H1 (cell line): ENCODE results near the gene SLC1A3. TPM values are rescaled to one million over a fixed set of nuclear protein-coding genes. Genes with fewer than 3 reads are reported as not detected.

Experiments
- CTCF ChIA-PET: fragments of 300-600 bp; sonication (Branson Sonifier 250); formaldehyde crosslinking; loops from one replicate; lab custom pipeline; 2021; ENCODE audit not compliant: partially characterized antibody; lab: Charles Lee
- POLR2A ChIA-PET: fragments of 300-600 bp; sonication (Branson Sonifier 250); formaldehyde crosslinking; loops from one replicate; lab custom pipeline; 2021; ENCODE audit warnings: inconsistent platforms; ENCODE audit not compliant: partially characterized antibody; lab: Charles Lee
- DNase-seq, 2 experiments: peaks; one replicate each; pipeline versions ENCODE4 v3.0.0 to v3.0.0-alpha.2; 2010 to 2022; ENCODE audit warnings: low spot score in 2 of 2, low read depth in 1 of 2, mixed read lengths in 1 of 2
- FAIRE-seq: peaks from 2 replicates; lab custom pipeline; 2011; peaks lifted over from hg19 to GRCh38; lab: Jason Lieb, UNC
- H2AFZ ChIP-seq: 2 replicates; pipeline ENCODE4 v1.8.1; 2012; ENCODE audit warnings: low read length, inconsistent platforms
- H2AK5ac ChIP-seq: 2 replicates; pipeline ENCODE4 v1.6.1; 2013; ENCODE audit warnings: low read depth, low read length
- H2BK120ac ChIP-seq: replicated peaks from 2 replicates; pipeline ENCODE3; 2013; ENCODE audit warnings: low read depth, low read length, inconsistent platforms
- H2BK12ac ChIP-seq: 2 replicates; pipeline ENCODE4 v1.6.1; 2013; ENCODE audit warnings: low read depth, low read length
- H2BK15ac ChIP-seq: 2 replicates; pipeline ENCODE4 v1.6.1; 2013; ENCODE audit warnings: low read length
- H2BK20ac ChIP-seq: 2 replicates; pipeline ENCODE4 v1.6.1; 2013; ENCODE audit warnings: low read length
- H2BK5ac ChIP-seq: 2 replicates; pipeline ENCODE4 v1.6.1; 2013; ENCODE audit warnings: low read depth, low read length
- H3K14ac ChIP-seq: 2 replicates; pipeline ENCODE4 v1.6.1; 2013; ENCODE audit warnings: inconsistent platforms; ENCODE audit not compliant: insufficient read length
- H3K18ac ChIP-seq: 2 replicates; pipeline ENCODE4 v1.6.1; 2013; ENCODE audit warnings: low read length; ENCODE audit errors: extremely low read depth
- H3K23ac ChIP-seq: 2 replicates; pipeline ENCODE4 v1.6.1; 2013; ENCODE audit warnings: inconsistent platforms; ENCODE audit not compliant: insufficient read length
- H3K23me2 ChIP-seq: 2 replicates; pipeline ENCODE4 v1.6.1; 2013; ENCODE audit warnings: low read depth, low read length
- H3K27ac ChIP-seq: 2 replicates; pipeline ENCODE4 v1.6.1; 2011; ENCODE audit warnings: low read depth, low read length, inconsistent platforms
- H3K27me3 ChIP-seq, 4 experiments: replicated peaks in 1 of 4; 1 replicate in 1 of 4; 2 replicates in 3 of 4; pipeline versions ENCODE4 v1.6.1 to v1.8.1; 2011 to 2013; ENCODE audit warnings: low read length in 3 of 4, mild to moderate bottlenecking in 3 of 4, inconsistent platforms in 2 of 4, mixed read lengths in 2 of 4, moderate library complexity in 1 of 4; ENCODE audit not compliant: control insufficient read depth in 3 of 4, insufficient read depth in 3 of 4; ENCODE audit errors: extremely low read depth in 1 of 4
- H3K36me3 ChIP-seq, 4 experiments: 2 replicates each; pipeline versions ENCODE4 v1.6.1 to v1.8.1; 2011 to 2013; ENCODE audit warnings: mild to moderate bottlenecking in 4 of 4, low read length in 3 of 4, moderate library complexity in 2 of 4, control low read depth in 1 of 4, inconsistent platforms in 1 of 4; ENCODE audit not compliant: insufficient read depth in 4 of 4, control insufficient read depth in 2 of 4
- H3K4ac ChIP-seq: replicated peaks from 2 replicates; pipeline ENCODE3; 2013; ENCODE audit warnings: low read length, low read depth, mixed read lengths, inconsistent platforms; ENCODE audit not compliant: insufficient read length
- H3K4me1 ChIP-seq, 4 experiments: replicated peaks in 1 of 4; 1 replicate in 1 of 4; 2 replicates in 3 of 4; pipeline versions ENCODE4 v1.6.1 to v1.8.1; 2011 to 2013; ENCODE audit warnings: low read length in 3 of 4, inconsistent platforms in 2 of 4, mixed read lengths in 1 of 4; ENCODE audit not compliant: insufficient read depth in 4 of 4, control insufficient read depth in 3 of 4
- H3K4me2 ChIP-seq, 2 experiments: 2 replicates each; pipeline versions ENCODE4 v1.6.1 to v1.8.1; 2011 to 2013; ENCODE audit warnings: low read depth in 2 of 2, low read length in 2 of 2, control low read depth in 1 of 2, inconsistent platforms in 1 of 2, mild to moderate bottlenecking in 1 of 2; ENCODE audit not compliant: insufficient read depth in 1 of 2
- H3K4me3 ChIP-seq, 4 experiments: fragments of 200-600, 300-600 bp in 1 of 4; sonication (generic), shearing (Covaris generic), sonication (Bioruptor Twin) in 1 of 4; 2 replicates each; pipeline versions ENCODE4 v1.5.1 to v1.8.1; 2011 to 2016; ENCODE audit warnings: low read length in 4 of 4, low read depth in 3 of 4, control low read depth in 2 of 4, inconsistent platforms in 2 of 4, mild to moderate bottlenecking in 2 of 4, mixed read lengths in 1 of 4, moderate library complexity in 1 of 4; ENCODE audit not compliant: insufficient read depth in 2 of 4; ENCODE audit errors: extremely low read depth in 1 of 4
- H3K56ac ChIP-seq: replicated peaks from 2 replicates; pipeline ENCODE3; 2013; ENCODE audit warnings: low read depth, mild to moderate bottlenecking, mixed read lengths, low read length, inconsistent platforms; ENCODE audit not compliant: insufficient read length
- H3K79me1 ChIP-seq: 2 replicates; pipeline ENCODE4 v1.6.1; 2013; ENCODE audit warnings: low read depth, low read length, control low read depth
- H3K79me2 ChIP-seq, 2 experiments: 2 replicates each; pipeline versions ENCODE4 v1.6.1 to v1.8.1; 2012 to 2013; ENCODE audit warnings: low read length in 2 of 2, mild to moderate bottlenecking in 2 of 2, inconsistent platforms in 1 of 2; ENCODE audit not compliant: insufficient read depth in 2 of 2, control insufficient read depth in 1 of 2
- H3K9ac ChIP-seq, 4 experiments: replicated peaks in 1 of 4; 1 replicate in 1 of 4; 2 replicates in 3 of 4; pipeline versions ENCODE4 v1.6.1 to v1.8.1; 2011 to 2013; ENCODE audit warnings: low read depth in 3 of 4, low read length in 3 of 4, control low read depth in 2 of 4, mild to moderate bottlenecking in 2 of 4, moderate library complexity in 2 of 4, inconsistent platforms in 1 of 4; ENCODE audit errors: extremely low read depth in 1 of 4
- H3K9me3 ChIP-seq, 2 experiments: 2 replicates each; pipeline versions ENCODE4 v1.6.1 to v1.8.1; 2012 to 2013; ENCODE audit warnings: mild to moderate bottlenecking in 2 of 2, moderate library complexity in 2 of 2, control low read depth in 1 of 2, inconsistent platforms in 1 of 2, low read depth in 1 of 2, low read length in 1 of 2, mixed read lengths in 1 of 2; ENCODE audit not compliant: insufficient read depth in 2 of 2
- H4K20me1 ChIP-seq, 2 experiments: replicated peaks in 1 of 2; 2 replicates each; pipeline versions ENCODE3 to v1.8.1; 2011 to 2013; ENCODE audit warnings: inconsistent platforms in 2 of 2, low read length in 2 of 2, mild to moderate bottlenecking in 1 of 2; ENCODE audit not compliant: insufficient read depth in 2 of 2, control insufficient read depth in 1 of 2
- H4K5ac ChIP-seq: 2 replicates; pipeline ENCODE4 v1.6.1; 2013; ENCODE audit warnings: low read length, low read depth, mixed read lengths, inconsistent platforms; ENCODE audit not compliant: insufficient read length
- H4K8ac ChIP-seq: 2 replicates; pipeline ENCODE4 v1.8.0; 2013; ENCODE audit warnings: mild to moderate bottlenecking, moderate library complexity, low read length, inconsistent platforms; ENCODE audit not compliant: insufficient read depth; ENCODE audit errors: extremely low read depth
- H4K91ac ChIP-seq: replicated peaks from 2 replicates; pipeline ENCODE3; 2013; ENCODE audit warnings: low read length, mixed read lengths, inconsistent platforms; ENCODE audit not compliant: insufficient read length
- CREB1 ChIP-seq: IDR thresholded peaks from 2 replicates; pipeline ENCODE4 v1.6.1; 2012; ENCODE audit warnings: inconsistent platforms
- EGR1 ChIP-seq: IDR thresholded peaks from 2 replicates; pipeline ENCODE4 v1.6.1; 2011; ENCODE audit warnings: low read depth, low read length, borderline replicate concordance
- GABPA ChIP-seq: IDR thresholded peaks from 2 replicates; pipeline ENCODE4 v1.6.1; 2011; ENCODE audit warnings: mild to moderate bottlenecking, low read length, moderate library complexity, borderline replicate concordance; ENCODE audit not compliant: insufficient read depth
- MAFK ChIP-seq: IDR thresholded peaks from 2 replicates; pipeline ENCODE4 v1.6.1; 2012; ENCODE audit warnings: low read depth, mild to moderate bottlenecking, improper control_type of control experiment, low read length
- RXRA ChIP-seq: IDR thresholded peaks from 2 replicates; pipeline ENCODE4 v1.6.1; 2011; ENCODE audit warnings: low read depth, mild to moderate bottlenecking, low read length, moderate library complexity; ENCODE audit not compliant: insufficient read depth
- SIX5 ChIP-seq: IDR thresholded peaks from 2 replicates; pipeline ENCODE4 v1.6.1; 2011; ENCODE audit warnings: mild to moderate bottlenecking, low read depth, low read length
- SP2 ChIP-seq: IDR thresholded peaks from 2 replicates; pipeline ENCODE4 v1.6.1; 2012; ENCODE audit warnings: mild to moderate bottlenecking, low read length, inconsistent platforms
- SP4 ChIP-seq: IDR thresholded peaks from 2 replicates; pipeline ENCODE4 v1.6.1; 2012; ENCODE audit warnings: low read length, inconsistent platforms
- ZNF274 ChIP-seq: IDR thresholded peaks from 2 replicates; pipeline ENCODE4 v1.7.0; 2012; ENCODE audit warnings: low read length, borderline replicate concordance; ENCODE audit errors: extremely low read depth
- WGBS, 2 experiments: shearing (Covaris generic) in 1 of 2; methylation state at CpG; one replicate each; pipeline versions ENCODE4 v1.1.6 to v1.1.7; 2013 to 2015; ENCODE audit warnings: low lambda C conversion rate in 2 of 2, mixed read lengths in 2 of 2, inconsistent platforms in 1 of 2, low coverage in 1 of 2, missing lambda C conversion rate in 1 of 2; ENCODE audit not compliant: insufficient replicate concordance in 2 of 2, insufficient coverage in 1 of 2, insufficient read length in 1 of 2; ENCODE audit errors: extremely low coverage in 1 of 2, missing lambda C conversion rate in 1 of 2; 5-methylcytosine and 5-hydroxymethylcytosine counted together
- polyA plus RNA-seq, 7 experiments: library from polyadenylated mRNA; depleted of rRNA in 3 of 7; stranded (reverse) in 5 of 7; unstranded in 2 of 7; fragments of >200 nt in 5 of 7; fragments of 200-250 nt in 2 of 7; gene quantifications; 1 replicate in 5 of 7; 2 replicates in 1 of 7; 4 replicates in 1 of 7; pipeline versions ENCODE4 v1.2.1 to v1.2.3, GENCODE V29; 2011 to 2013; ENCODE audit warnings: missing spikeins in 2 of 7, mixed read lengths in 2 of 7
- total RNA-seq: library from RNA; stranded (reverse); fragmentation: NEBNext Ultra II Directional; extraction: Animal tissue kit (Norgen Biotek cat#: 25700); gene quantifications from 2 replicates; pipeline ENCODE4 v1.2.1, GENCODE V29; 2021

The SLC1A3 gene
- total and polyA plus RNA-seq, 2 of the 8 experiments (the other 6 are each of a cell fraction or from before 2014, with no cell fraction given): 26.7 to 35.3 TPM

GRCh38 chr5:36569491-36569890 lies 36.9 kb upstream of the SLC1A3 start:
- no peak overlapping the region for H3K9ac ChIP-seq
- no peak overlapping the region for H2BK15ac ChIP-seq
- FAIRE-seq: no peak
- H2BK12ac ChIP-seq: no peak overlapping the region
- H3K27ac ChIP-seq: no peak overlapping the region
- H3K27me3 ChIP-seq: no peaks in the 10 kb centered on the region
- H3K36me3 ChIP-seq: no peaks in the 10 kb centered on the region
- no peaks in the 10 kb centered on the region for H3K79me1 ChIP-seq
- H2BK20ac ChIP-seq: no peak overlapping the region
- H3K4me2 ChIP-seq: no peak overlapping the region
- ChIA-PET CTCF (interaction anchor here (0.8 to 1.0 kb wide), 4 partner anchors 8 to 124 kb away, joined by 3 to 6 read pairs (median 3); no protein-coding TSS in a partner anchor), POLR2A (no interaction called here)
- DNase-seq: no peak
- no peaks in the 10 kb centered on the region for H4K20me1 ChIP-seq
- no peaks in the 10 kb centered on the region for H3K79me2 ChIP-seq
- H3K14ac ChIP-seq: no peak overlapping the region
- no peak overlapping the region for H2AK5ac ChIP-seq
- H3K4me1 ChIP-seq: no peaks in the 10 kb centered on the region
- no peak overlapping the region for H3K23ac ChIP-seq
- H3K9me3 ChIP-seq: no peaks in the 10 kb centered on the region
- H2BK5ac ChIP-seq: no peak overlapping the region
- H4K5ac ChIP-seq: no peak overlapping the region
- H2BK120ac ChIP-seq: no peak overlapping the region
- H3K18ac ChIP-seq: no peak overlapping the region
- H4K91ac ChIP-seq: no peak overlapping the region
- 92% methylated on average over 5 of the region's 5 CpGs; no CpG with 5 or more reads in 1 of the 2 experiments for WGBS, 2 experiments
- no peak overlapping the region for H3K4ac ChIP-seq
- no peaks in the 10 kb centered on the region for H3K23me2 ChIP-seq
- no peak overlapping the region for H3K4me3 ChIP-seq
- H4K8ac ChIP-seq: no peak overlapping the region
- no peak overlapping the region for H2AFZ ChIP-seq
- no peak overlapping the region for H3K56ac ChIP-seq
- TF ChIP-seq RXRA (no peak), CREB1 (no peak), GABPA (no peak), EGR1 (no peak), SP4 (no peak), ZNF274 (no peak), SP2 (no peak), SIX5 (no peak), MAFK (no peak)
